ENCODE data around the gene SERPINA3. TPM values are rescaled to one million over a fixed set of nuclear protein-coding genes. Genes with fewer than 3 reads are reported as not detected.

The SERPINA3 gene
- total RNA-seq, 1 donor from 2014 or later: not detected

GRCh38 chr14:94593749-94594431, 18.3 kb upstream of the SERPINA3 start:
- Mint-ChIP-seq H3K4me3 (no peak overlapping the region), H3K27ac (ENCODE audit: unreplicated experiment) (no peak overlapping the region), H3K4me1 (peaks cover 31% of the 10 kb centered on the region), H3K9me3 (no peaks in the 10 kb centered on the region), H3K36me3 (ENCODE audit: low read depth) (no peaks in the 10 kb centered on the region), H3K27me3 (ENCODE audit: low read depth) (peaks cover 65% of the 10 kb centered on the region)
- TF ChIP-seq, protein P1, sequence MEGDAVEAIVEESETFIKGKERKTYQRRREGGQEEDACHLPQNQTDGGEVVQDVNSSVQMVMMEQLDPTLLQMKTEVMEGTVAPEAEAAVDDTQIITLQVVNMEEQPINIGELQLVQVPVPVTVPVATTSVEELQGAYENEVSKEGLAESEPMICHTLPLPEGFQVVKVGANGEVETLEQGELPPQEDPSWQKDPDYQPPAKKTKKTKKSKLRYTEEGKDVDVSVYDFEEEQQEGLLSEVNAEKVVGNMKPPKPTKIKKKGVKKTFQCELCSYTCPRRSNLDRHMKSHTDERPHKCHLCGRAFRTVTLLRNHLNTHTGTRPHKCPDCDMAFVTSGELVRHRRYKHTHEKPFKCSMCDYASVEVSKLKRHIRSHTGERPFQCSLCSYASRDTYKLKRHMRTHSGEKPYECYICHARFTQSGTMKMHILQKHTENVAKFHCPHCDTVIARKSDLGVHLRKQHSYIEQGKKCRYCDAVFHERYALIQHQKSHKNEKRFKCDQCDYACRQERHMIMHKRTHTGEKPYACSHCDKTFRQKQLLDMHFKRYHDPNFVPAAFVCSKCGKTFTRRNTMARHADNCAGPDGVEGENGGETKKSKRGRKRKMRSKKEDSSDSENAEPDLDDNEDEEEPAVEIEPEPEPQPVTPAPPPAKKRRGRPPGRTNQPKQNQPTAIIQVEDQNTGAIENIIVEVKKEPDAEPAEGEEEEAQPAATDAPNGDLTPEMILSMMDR (conservative IDR thresholded peaks at IDR 0.05): no peak
- no peak for DNase-seq (ENCODE audit: low read depth, low spot score)

DNA sequence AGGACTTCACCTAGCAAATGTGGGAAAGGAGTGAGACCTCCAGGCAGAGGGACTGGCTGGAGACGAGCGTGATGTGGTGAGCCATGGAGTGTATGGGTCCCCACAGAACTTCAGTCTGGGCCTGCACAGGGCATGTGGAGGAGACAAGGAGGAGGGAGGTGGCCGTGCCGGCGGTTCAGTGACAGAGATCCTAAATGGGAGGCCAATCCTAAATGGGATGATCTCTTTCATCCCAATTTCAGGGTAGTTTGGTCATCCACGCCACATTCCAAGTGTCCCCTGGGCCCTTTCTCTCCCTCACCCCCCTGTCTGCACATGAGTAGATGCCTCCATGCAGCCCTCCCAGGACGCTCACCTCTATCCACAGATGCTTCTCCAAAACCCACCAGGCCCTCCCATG, 17.8 kb upstream of the SERPINA3 start:
- Mint-ChIP-seq H3K9me3 (no peaks in the 10 kb centered on the region), H3K36me3 (ENCODE audit: low read depth) (no peaks in the 10 kb centered on the region), H3K27me3 (ENCODE audit: low read depth) (peaks cover 69% of the 10 kb centered on the region), H3K4me3 (no peak overlapping the region), H3K27ac (ENCODE audit: unreplicated experiment) (no peak overlapping the region), H3K4me1 (peaks cover 37% of the 10 kb centered on the region)
- TF ChIP-seq, protein P1 (conservative IDR thresholded peaks at IDR 0.05): no peak
- DNase-seq (ENCODE audit: low read depth, low spot score): no peak

- Mint-ChIP-seq H3K27me3 (ENCODE audit: low read depth) (peaks cover 62% of the 10 kb centered on the region), H3K4me3 (no peak overlapping the region), H3K36me3 (ENCODE audit: low read depth) (no peaks in the 10 kb centered on the region), H3K4me1 (peaks cover 48% of the 10 kb centered on the region), H3K27ac (ENCODE audit: unreplicated experiment) (no peak overlapping the region), H3K9me3 (no peaks in the 10 kb centered on the region)
- no peak for DNase-seq (ENCODE audit: low read depth, low spot score)
- TF ChIP-seq, protein P1 (conservative IDR thresholded peaks at IDR 0.05): no peak
These were observed 16.3 kb upstream of the SERPINA3 start for GRCh38 chr14:94595912-94596311.

DNA sequence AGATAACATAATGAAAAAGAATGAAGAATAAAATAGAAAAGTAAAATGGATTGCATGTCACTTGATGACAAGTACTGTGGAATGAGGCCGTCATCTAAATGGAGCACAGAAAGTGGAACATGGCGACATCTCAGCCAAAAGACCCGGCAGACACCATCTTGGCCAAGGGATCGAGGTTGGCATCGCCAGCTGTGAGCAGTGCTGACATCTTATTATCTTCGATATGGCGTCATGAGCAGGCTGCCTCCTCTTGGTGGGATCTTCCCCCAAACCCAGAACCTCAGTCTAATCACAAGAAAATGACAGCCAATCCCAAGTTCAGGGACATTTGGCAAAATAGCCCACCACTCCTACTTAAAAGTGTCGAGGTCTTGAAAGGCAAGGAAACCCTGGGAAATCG, 15.8 kb upstream of the SERPINA3 start:
- Mint-ChIP-seq H3K27me3 (ENCODE audit: low read depth) (peaks cover 61% of the 10 kb centered on the region), H3K4me3 (no peak overlapping the region), H3K4me1 (peaks cover 51% of the 10 kb centered on the region), H3K9me3 (no peaks in the 10 kb centered on the region), H3K27ac (ENCODE audit: unreplicated experiment) (no peak overlapping the region), H3K36me3 (ENCODE audit: low read depth) (no peaks in the 10 kb centered on the region)
- no peak for DNase-seq (ENCODE audit: low read depth, low spot score)
- TF ChIP-seq, protein P1 (conservative IDR thresholded peaks at IDR 0.05): no peak

- no peak for DNase-seq (ENCODE audit: low read depth, low spot score)
- peaks cover 50% of the 10 kb centered on the region for H3K27me3 Mint-ChIP-seq (ENCODE audit: low read depth)
- no peak overlapping the region for H3K27ac Mint-ChIP-seq (ENCODE audit: unreplicated experiment)
- H3K4me3 Mint-ChIP-seq: no peak overlapping the region
- H3K9me3 Mint-ChIP-seq: no peaks in the 10 kb centered on the region
- TF ChIP-seq, protein P1 (conservative IDR thresholded peaks at IDR 0.05): no peak
- H3K4me1 Mint-ChIP-seq: peaks cover 56% of the 10 kb centered on the region
- no peaks in the 10 kb centered on the region for H3K36me3 Mint-ChIP-seq (ENCODE audit: low read depth)
These were observed 14.4 kb upstream of the SERPINA3 start for GRCh38 chr14:94597788-94598187.

All from neural crest cell (in vitro differentiated cells).